Stimulated activated naive B cell treated with anti-CD40 and anti-IgM and Interleukin-4, amounts not matched to agents 10 μg/mL and 1 μg/mL and 100 μg/mL, for 72 hours (primary cell): ENCODE measurements around the gene LRMDA.

Experiments
- ATAC-seq, 2 donors: fragments of 150-1000 bp; cut with Tn5 transposase; replicated peaks; 2 replicates each; pipeline ENCODE4 v1.10.0; 2021; ENCODE audit warnings: moderate library complexity in 1 of 2
- DNase-seq: peaks from one replicate; pipeline ENCODE4 v3.0.0; 2021
- H3K27ac Mint-ChIP-seq: one replicate; pipeline ENCODE4 v1.8.0; 2022; ENCODE audit warnings: mild to moderate bottlenecking, mixed read lengths
- H3K27me3 Mint-ChIP-seq, 2 donors: one replicate each; pipeline ENCODE4 v1.8.0; 2022; ENCODE audit warnings: mixed read lengths in 2 of 2
- H3K36me3 Mint-ChIP-seq, 2 donors: one replicate each; pipeline ENCODE4 v1.8.0; 2022; ENCODE audit warnings: mixed read lengths in 2 of 2, mild to moderate bottlenecking in 1 of 2
- H3K4me1 Mint-ChIP-seq, 2 donors: one replicate each; pipeline ENCODE4 v1.8.0; 2022; ENCODE audit warnings: mixed read lengths in 2 of 2, mild to moderate bottlenecking in 1 of 2
- H3K4me3 Mint-ChIP-seq, 2 donors: one replicate each; pipeline ENCODE4 v1.8.0; 2022; ENCODE audit warnings: mild to moderate bottlenecking in 2 of 2, mixed read lengths in 2 of 2, moderate library complexity in 1 of 2
- H3K9me3 Mint-ChIP-seq, 2 donors: one replicate each; pipeline ENCODE4 v1.8.0; 2022; ENCODE audit warnings: mixed read lengths in 2 of 2, mild to moderate bottlenecking in 1 of 2

Gene LRMDA

GRCh38 chr10:75826846-75827245, 395.4 kb downstream of the LRMDA start:
- H3K27me3 Mint-ChIP-seq = no peaks in the 10 kb centered on the region
- no peaks in the 10 kb centered on the region for H3K36me3 Mint-ChIP-seq
- no peak for DNase-seq
- H3K4me3 Mint-ChIP-seq = no peak overlapping the region
- ATAC-seq = no peak
- H3K4me1 Mint-ChIP-seq = no peaks in the 10 kb centered on the region
- H3K27ac Mint-ChIP-seq = no peak overlapping the region
- peaks cover 0 to 5% of the 10 kb centered on the region in 2 donors for H3K9me3 Mint-ChIP-seq

DNA sequence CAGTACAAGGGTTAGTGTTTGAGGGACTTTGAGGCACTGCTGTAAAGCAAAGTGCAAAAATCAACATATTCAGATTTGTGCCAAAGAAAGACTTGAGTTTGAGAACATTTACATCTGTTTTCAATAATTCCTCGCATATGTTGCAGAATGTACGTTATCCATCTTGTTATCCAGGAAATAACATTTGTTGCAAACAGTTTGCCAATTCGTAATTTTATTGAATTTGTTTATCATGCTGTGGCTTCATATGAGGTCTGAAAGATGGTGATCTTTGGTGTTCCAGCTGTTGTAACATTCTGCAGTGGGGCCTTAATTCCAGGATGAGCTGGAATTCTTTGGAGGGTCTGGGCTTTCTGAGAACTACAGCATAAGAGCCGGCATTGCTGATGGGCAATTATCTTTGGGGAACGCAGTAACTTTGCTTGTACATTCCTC, 396.2 kb downstream of the LRMDA start:
- H3K4me1 Mint-ChIP-seq = no peaks in the 10 kb centered on the region
- peaks cover 5 to 6% of the 10 kb centered on the region in 2 donors for H3K9me3 Mint-ChIP-seq
- DNase-seq = no peak
- H3K4me3 Mint-ChIP-seq = no peak overlapping the region
- peaks cover 0 to 6% of the 10 kb centered on the region in 2 donors for H3K27me3 Mint-ChIP-seq
- H3K36me3 Mint-ChIP-seq = no peaks in the 10 kb centered on the region
- no peak overlapping the region for H3K27ac Mint-ChIP-seq
- no peak for ATAC-seq

GRCh38 chr10:75828413-75828812, 397.0 kb downstream of the LRMDA start:
- ATAC-seq (no peak), DNase-seq (no peak)
- no peak overlapping the region for H3K4me3 Mint-ChIP-seq
- no peak overlapping the region for H3K27ac Mint-ChIP-seq
- peaks cover 0 to 6% of the 10 kb centered on the region in 2 donors for H3K27me3 Mint-ChIP-seq
- no peaks in the 10 kb centered on the region for H3K36me3 Mint-ChIP-seq
- peaks cover 3 to 6% of the 10 kb centered on the region in 2 donors for H3K9me3 Mint-ChIP-seq
- no peaks in the 10 kb centered on the region for H3K4me1 Mint-ChIP-seq

GRCh38 chr10:75836064-75836463, 404.6 kb downstream of the LRMDA start:
- Mint-ChIP-seq H3K9me3 (peaks cover 0 to 6% of the 10 kb centered on the region in 2 donors), H3K36me3 (no peaks in the 10 kb centered on the region), H3K27me3 (peaks cover 0 to 6% of the 10 kb centered on the region in 2 donors), H3K27ac (no peak overlapping the region), H3K4me3 (no peak overlapping the region), H3K4me1 (no peaks in the 10 kb centered on the region)
- DNase-seq = no peak
- ATAC-seq = no peak

GRCh38 chr10:75838486-75838885, 407.1 kb downstream of the LRMDA start:
- H3K27ac Mint-ChIP-seq = no peak overlapping the region
- no peaks in the 10 kb centered on the region for H3K9me3 Mint-ChIP-seq
- no peaks in the 10 kb centered on the region for H3K27me3 Mint-ChIP-seq
- H3K36me3 Mint-ChIP-seq = no peaks in the 10 kb centered on the region
- H3K4me3 Mint-ChIP-seq = no peak overlapping the region
- ATAC-seq (no peak), DNase-seq (no peak)
- no peaks in the 10 kb centered on the region for H3K4me1 Mint-ChIP-seq

- Mint-ChIP-seq H3K27ac (no peak overlapping the region), H3K4me3 (no peak overlapping the region), H3K9me3 (no peaks in the 10 kb centered on the region), H3K36me3 (no peaks in the 10 kb centered on the region), H3K27me3 (no peaks in the 10 kb centered on the region), H3K4me1 (no peaks in the 10 kb centered on the region)
- DNase-seq = no peak
- ATAC-seq = no peak
Observed at GRCh38 chr10:75839020-75839419, 407.6 kb downstream of the LRMDA start.

DNA sequence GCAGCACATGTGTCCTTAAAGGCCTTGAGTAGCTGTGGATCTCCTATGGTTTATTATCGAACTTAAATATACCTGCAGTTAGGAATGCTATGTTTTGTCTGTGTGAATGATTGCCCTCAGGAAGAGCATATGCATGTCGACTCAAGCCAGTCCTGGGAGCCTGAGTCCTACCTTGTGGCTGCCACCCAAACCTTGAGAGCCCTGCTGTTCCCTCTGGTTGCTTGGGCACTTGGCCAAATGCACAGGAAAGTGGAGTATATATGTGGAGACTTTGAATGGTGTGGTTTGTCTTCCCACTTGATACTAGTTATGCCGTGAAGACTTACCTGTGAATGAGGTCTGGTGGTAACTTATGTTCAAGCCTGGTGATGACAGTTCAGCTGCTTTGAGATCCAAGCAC, 409.8 kb downstream of the LRMDA start:
- Mint-ChIP-seq H3K4me1 (no peaks in the 10 kb centered on the region), H3K9me3 (no peaks in the 10 kb centered on the region)
- no peak for ATAC-seq

DNA sequence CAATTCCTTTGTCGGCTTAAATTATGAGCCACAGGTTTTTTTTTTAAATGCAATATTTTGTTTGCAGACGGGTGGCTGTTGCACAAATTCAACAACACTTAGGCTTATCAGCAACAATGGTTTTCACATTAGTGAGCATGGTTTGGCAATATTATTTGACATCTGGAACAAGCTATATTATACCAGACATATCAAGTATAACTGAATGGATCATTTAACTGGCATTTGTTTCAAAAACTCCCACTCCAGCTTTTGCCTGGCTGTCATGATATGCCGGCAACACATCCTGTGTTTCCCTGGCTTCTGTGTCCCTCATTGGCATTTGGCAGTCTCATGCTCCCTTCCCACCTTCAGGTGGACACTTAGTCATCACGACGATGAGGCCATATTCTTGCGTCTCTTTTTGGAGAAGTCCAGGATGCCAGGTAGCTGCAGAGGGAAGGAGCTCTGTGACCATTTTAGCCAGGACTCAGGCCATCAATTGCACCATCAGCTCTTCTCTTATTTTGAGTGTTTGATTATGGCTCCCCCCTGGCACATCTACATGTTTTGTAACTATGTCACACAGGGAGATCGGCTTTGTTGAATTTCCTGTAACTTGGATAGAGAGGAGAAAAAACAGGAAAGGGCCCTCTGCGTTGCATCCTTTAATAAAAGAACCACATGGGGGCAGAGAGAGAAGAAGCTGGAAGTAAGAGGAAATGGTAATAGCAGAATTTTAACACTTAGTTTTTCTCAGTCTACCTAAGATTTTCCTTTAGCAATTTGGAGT, 413.9 kb downstream of the LRMDA start:
- Mint-ChIP-seq H3K36me3 (no peaks in the 10 kb centered on the region), H3K4me1 (no peaks in the 10 kb centered on the region), H3K9me3 (no peaks in the 10 kb centered on the region), H3K4me3 (no peak overlapping the region), H3K27ac (no peak overlapping the region), H3K27me3 (no peaks in the 10 kb centered on the region)
- DNase-seq (no peak), ATAC-seq (no peak)

More for the DNA sequence above, 409.8 kb downstream of the LRMDA start:
- H3K27ac Mint-ChIP-seq = no peak overlapping the region
- H3K27me3 Mint-ChIP-seq = no peaks in the 10 kb centered on the region
- no peaks in the 10 kb centered on the region for H3K36me3 Mint-ChIP-seq
- DNase-seq = no peak
- no peak overlapping the region for H3K4me3 Mint-ChIP-seq

GRCh38 chr10:75847477-75847876, 416.1 kb downstream of the LRMDA start:
- no peaks in the 10 kb centered on the region for H3K4me1 Mint-ChIP-seq
- H3K27ac Mint-ChIP-seq = no peak overlapping the region
- no peaks in the 10 kb centered on the region for H3K27me3 Mint-ChIP-seq
- no peak overlapping the region for H3K4me3 Mint-ChIP-seq
- no peaks in the 10 kb centered on the region for H3K9me3 Mint-ChIP-seq
- no peaks in the 10 kb centered on the region for H3K36me3 Mint-ChIP-seq
- DNase-seq (no peak), ATAC-seq (no peak)

GRCh38 chr10:75851580-75852345, 420.3 kb downstream of the LRMDA start:
- ATAC-seq (no peak), DNase-seq (no peak)
- Mint-ChIP-seq H3K36me3 (no peaks in the 10 kb centered on the region), H3K4me3 (no peak overlapping the region), H3K4me1 (no peaks in the 10 kb centered on the region), H3K27me3 (no peaks in the 10 kb centered on the region), H3K27ac (no peak overlapping the region), H3K9me3 (no peaks in the 10 kb centered on the region)

GRCh38 chr10:75852851-75853484, 421.5 kb downstream of the LRMDA start:
- Mint-ChIP-seq H3K9me3 (no peaks in the 10 kb centered on the region), H3K27ac (no peak overlapping the region)

DNA sequence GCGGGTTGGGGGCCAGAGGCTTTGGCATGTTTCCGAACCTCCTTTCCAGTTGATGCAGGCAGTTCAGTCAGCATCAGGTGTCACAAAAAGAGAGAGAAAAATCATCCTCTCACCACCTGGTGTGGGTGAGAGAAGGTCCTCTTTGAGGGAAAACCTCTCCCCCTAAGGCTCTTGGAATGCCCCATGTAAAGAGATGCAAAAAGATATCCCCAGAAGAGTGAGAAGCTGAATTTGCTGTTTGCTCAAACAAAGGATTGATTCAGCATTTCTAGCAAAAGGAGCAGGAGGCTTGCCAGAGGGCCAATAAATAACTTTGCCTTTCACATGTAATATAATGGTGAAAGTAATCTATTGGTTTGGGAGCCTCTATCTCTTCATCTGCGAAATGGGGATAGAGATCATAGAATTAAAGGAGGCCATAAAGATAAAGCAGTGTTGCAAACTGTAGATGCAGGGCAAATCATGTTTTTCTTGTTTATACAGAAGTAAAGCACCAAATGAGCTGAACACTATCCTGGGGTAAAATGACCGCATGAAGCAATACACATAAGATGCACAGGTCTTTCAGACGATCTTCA, 425.9 kb downstream of the LRMDA start:
- Mint-ChIP-seq H3K27ac (no peak overlapping the region), H3K27me3 (no peaks in the 10 kb centered on the region), H3K4me1 (no peaks in the 10 kb centered on the region), H3K4me3 (no peak overlapping the region), H3K36me3 (no peaks in the 10 kb centered on the region), H3K9me3 (no peaks in the 10 kb centered on the region)
- ATAC-seq = no peak
- no peak for DNase-seq

More at GRCh38 chr10:75852851-75853484, 421.5 kb downstream of the LRMDA start:
- Mint-ChIP-seq H3K4me3 (no peak overlapping the region), H3K36me3 (no peaks in the 10 kb centered on the region), H3K27me3 (no peaks in the 10 kb centered on the region), H3K4me1 (no peaks in the 10 kb centered on the region)
- ATAC-seq (no peak), DNase-seq (no peak)

- no peaks in the 10 kb centered on the region for H3K4me1 Mint-ChIP-seq
- ATAC-seq (no peak), DNase-seq (no peak)
- no peaks in the 10 kb centered on the region for H3K36me3 Mint-ChIP-seq
- H3K27ac Mint-ChIP-seq = no peak overlapping the region
- H3K9me3 Mint-ChIP-seq = no peaks in the 10 kb centered on the region
- no peaks in the 10 kb centered on the region for H3K27me3 Mint-ChIP-seq
- no peak overlapping the region for H3K4me3 Mint-ChIP-seq
Observed at GRCh38 chr10:75857896-75858295, 426.5 kb downstream of the LRMDA start.

GRCh38 chr10:75858339-75858738, 426.9 kb downstream of the LRMDA start:
- no peak for ATAC-seq
- no peaks in the 10 kb centered on the region for H3K27me3 Mint-ChIP-seq
- DNase-seq = no peak
- no peaks in the 10 kb centered on the region for H3K9me3 Mint-ChIP-seq
- H3K27ac Mint-ChIP-seq = no peak overlapping the region
- no peaks in the 10 kb centered on the region for H3K36me3 Mint-ChIP-seq
- H3K4me3 Mint-ChIP-seq = no peak overlapping the region
- H3K4me1 Mint-ChIP-seq = no peaks in the 10 kb centered on the region
